AG10803 (cell line): ENCODE data around the gene SPAAR.

Experiments
- DNase-seq: peaks from one replicate; pipeline ENCODE4 v3.0.0; 2010; ENCODE audit warnings: low read depth
- H3K4me3 ChIP-seq: 2 replicates; pipeline ENCODE4 v1.5.1; 2011; ENCODE audit warnings: mild to moderate bottlenecking, low read length, control low read depth
- CTCF ChIP-seq: conservative IDR thresholded peaks from 2 replicates; pipeline ENCODE4 v1.5.1; 2011; ENCODE audit warnings: mild to moderate bottlenecking, low read length, control low read depth, inconsistent platforms

SPAAR gene

GRCh38 chr9:35909274-35909673, at the start of gene SPAAR:
TSS of gene SPAAR (plus strand) at chr9:35909490. CDS start at chr9:35910464, 974 bp downstream.
- TF ChIP-seq CTCF = no peak
- peak within 1 kb of the TSS; percentile 14 for H3K4me3 ChIP-seq
- no peak for DNase-seq

- TF ChIP-seq CTCF = no peak
- DNase-seq = peak; percentile 15
- H3K4me3 ChIP-seq = no peak overlapping the region
Measured at GRCh38 chr9:35859990-35860339, 49.3 kb upstream of the SPAAR start.

- TF ChIP-seq CTCF = no peak
- no peak overlapping the region for H3K4me3 ChIP-seq
- DNase-seq = no peak
Measured at GRCh38 chr9:35861161-35861897, 48.0 kb upstream of the SPAAR start.

GRCh38 chr9:35862328-35862727, 47.0 kb upstream of the SPAAR start:
- no peak for TF ChIP-seq CTCF
- DNase-seq = no peak

GRCh38 chr9:35863583-35863982, 45.7 kb upstream of the SPAAR start:
- H3K4me3 ChIP-seq = no peak overlapping the region
- TF ChIP-seq CTCF = no peak
- DNase-seq = no peak

More at GRCh38 chr9:35862328-35862727, 47.0 kb upstream of the SPAAR start:
- H3K4me3 ChIP-seq = no peak overlapping the region

- DNase-seq = no peak
- no peak for TF ChIP-seq CTCF
- H3K4me3 ChIP-seq = no peak overlapping the region
Measured at GRCh38 chr9:35864695-35865255, 44.5 kb upstream of the SPAAR start.

GRCh38 chr9:35867538-35867937, 41.8 kb upstream of the SPAAR start:
- no peak overlapping the region for H3K4me3 ChIP-seq
- DNase-seq = no peak
- TF ChIP-seq CTCF = no peak
